HG03108 (cell line): ENCODE data around the gene CLK3.
A peak's percentile ranks its signal among the peaks of the same experiment; 100 is the strongest.
"Not testable (repeated sequence)": the region's sequence is repeated elsewhere in the genome, so short reads cannot be mapped to it uniquely, and the experiment has no call there.

Experiments
- ATAC-seq: cut with Tn5 transposase; IDR thresholded peaks from one replicate; pipeline ENCODE4 v1.9.1; 2021; ENCODE audit warnings: moderate library complexity; ENCODE audit not compliant: unreplicated experiment

Gene CLK3

GRCh38 chr15:74615508-74616365, at the start of gene CLK3:
Gene CLK3 (plus strand): TSS chr15:74615836. CDS start chr15:74619197, 3,361 bp downstream.
- ATAC-seq: peak; percentile 78

DNA sequence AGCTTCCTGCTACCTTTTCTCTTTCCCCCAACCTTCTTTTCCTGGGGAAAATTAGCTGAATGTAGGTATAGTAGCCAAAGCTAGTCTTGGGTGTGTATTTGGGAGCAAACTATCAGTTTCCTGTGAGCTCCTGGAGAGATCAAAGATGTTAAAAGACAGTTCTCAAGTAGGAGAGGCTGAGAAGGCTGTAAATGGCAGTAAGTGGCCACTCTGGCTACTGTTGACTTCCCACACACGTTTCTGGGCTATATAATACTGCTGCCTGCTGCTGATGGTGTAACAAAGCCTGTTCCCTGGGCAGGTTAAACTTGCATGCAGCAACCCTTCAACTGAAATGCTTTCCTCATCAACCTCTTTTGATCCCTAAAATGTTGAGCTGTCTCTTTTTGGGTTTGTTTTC, 47.0 kb upstream of the CLK3 start:
- no peak for ATAC-seq

- no peak for ATAC-seq
Observed at GRCh38 chr15:74569731-74570070, 45.9 kb upstream of the CLK3 start.

DNA sequence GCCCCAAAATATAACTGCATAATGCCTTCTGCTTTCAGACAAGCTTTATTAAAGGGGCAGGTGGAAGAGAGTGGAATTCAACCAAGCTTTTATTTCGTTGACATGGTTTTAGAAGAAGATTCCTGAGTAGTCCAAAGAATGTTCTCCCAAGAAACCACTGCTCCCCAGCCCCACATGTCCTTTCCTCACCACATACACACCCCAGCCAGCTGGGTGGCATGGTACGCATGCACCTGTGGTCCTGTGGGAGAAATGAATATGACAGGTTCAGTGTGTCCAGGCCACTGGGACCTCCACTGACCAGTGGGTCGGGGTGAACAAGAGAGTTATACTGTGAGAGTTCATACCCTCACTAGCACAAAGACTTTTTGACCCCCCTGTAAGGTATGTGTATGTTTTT, 44.4 kb upstream of the CLK3 start:
- ATAC-seq: no peak

GRCh38 chr15:74573987-74574386, 41.6 kb upstream of the CLK3 start:
- no peak for ATAC-seq

DNA sequence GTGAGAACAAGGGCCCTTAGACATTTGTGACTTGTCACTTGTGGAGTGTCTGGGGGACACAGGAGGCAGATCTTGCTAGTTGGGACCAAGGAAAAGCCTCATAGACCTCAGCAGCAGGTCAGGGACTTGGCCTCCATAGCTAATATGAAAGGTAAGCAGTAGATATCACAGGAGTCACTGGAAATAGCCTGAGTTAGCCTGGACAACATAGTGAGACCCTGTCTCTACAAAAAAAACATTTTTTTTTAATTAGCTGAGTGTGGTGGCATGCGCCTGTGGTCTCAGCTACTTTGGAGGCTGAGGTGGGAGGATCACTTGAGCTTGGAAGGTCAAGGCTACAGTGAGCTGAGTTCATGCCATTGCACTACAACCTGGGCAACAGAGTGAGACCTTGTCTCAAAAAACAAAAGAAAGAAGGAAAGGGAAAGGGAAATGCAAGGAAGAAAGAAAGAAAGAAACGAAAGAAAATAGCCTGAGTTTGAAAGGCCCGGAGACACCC, 37.1 kb upstream of the CLK3 start:
- no peak for ATAC-seq

DNA sequence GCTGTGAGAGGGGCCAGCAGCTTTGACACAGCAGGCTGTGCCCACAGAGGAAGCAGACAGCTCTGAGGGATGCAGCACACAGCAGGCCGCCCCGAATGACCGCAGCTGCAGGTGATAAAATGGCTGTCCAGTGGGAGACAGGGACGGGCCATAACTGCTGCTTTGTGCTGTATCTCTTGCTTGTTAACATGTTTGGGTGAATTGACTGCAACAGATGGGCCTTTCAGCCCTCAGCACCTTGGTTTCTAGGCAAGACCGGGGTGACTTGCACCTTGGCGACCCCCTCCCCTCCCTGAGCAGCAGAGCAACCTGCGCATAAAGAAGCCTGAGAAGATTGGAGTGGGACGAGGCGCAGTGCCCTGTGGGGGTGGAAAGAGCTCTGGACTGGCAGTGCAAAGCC, 36.6 kb upstream of the CLK3 start:
- ATAC-seq: no peak

DNA sequence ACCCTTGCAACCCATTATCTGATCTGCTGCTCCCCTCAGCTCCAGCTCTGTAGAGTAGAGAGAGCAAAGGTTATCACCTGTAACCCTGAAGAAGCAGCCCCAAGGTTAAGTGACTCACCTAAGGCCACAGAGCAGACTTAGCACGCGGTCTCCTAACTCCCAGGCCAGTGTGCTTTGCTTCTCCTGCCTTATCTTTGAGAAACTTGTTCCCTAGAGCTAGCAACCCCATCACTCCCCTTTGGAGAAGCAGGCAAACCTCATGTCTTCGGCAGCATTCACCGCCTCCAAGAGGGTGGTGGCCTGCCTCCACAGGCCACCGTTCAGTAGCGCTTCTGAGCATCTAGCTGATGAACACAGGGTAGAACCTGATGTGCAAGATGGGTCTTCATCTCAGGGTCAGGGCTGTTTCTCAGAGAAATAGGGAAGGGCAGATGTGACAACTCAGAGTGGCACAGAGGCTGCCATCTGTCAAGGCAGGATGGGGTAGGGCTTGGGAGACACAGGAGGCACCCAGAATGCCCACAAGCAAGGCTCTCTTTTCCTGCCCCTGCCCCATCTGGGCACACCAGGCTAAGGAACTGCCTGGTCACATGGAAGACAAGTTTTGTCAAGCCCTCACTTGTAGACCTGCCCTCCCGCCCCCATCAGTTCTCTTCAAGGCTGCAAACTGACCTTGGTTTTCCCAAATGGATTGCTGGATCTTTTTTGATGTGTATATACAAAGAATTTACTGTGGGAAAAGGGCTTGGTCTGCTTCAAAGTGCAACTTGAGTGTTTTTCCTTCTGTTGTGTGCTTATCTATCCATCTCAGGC, 34.9 kb upstream of the CLK3 start:
- no peak for ATAC-seq

- no peak for ATAC-seq
Observed at GRCh38 chr15:74584204-74584603, 31.4 kb upstream of the CLK3 start.

DNA sequence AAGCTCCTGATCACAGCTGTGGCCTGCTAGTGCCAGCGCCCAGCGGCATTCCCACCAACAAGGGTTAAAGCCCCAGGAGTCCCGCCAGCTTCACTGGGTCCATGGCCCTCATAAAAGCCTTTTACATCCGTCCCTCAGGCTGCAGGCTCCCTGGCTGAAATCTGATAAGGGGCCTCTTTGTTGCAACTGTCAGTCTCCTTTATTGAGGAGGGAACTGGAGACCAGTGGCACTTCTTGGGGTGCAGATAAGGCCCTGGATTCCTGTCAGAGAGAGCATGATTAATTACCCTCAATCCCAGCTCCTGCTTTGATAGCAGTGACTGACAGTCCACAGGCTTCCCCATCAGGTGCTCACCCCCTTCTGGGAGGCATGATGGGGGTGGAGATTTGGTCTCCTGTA, 30.9 kb upstream of the CLK3 start:
- no peak for ATAC-seq

DNA sequence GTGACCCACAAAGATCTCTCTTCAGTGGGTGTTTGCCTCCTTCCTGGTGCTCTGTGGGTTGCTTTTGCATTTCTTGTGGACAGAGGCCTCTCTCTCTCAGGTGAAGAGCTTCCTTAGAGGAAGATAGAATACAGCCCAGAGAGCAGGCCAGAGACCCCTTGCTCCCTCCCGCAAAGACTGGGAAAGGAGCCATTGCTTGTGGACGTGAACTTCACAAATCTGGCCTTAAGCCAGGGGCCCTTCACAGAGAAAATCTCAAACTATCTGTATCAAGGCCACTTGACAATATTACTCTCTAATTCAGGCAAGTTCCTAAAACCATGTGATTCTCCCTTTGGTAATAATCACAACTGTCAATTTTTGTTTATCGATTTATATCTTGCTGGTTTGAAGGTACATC, 30.4 kb upstream of the CLK3 start:
- no peak for ATAC-seq

GRCh38 chr15:74585857-74586256, 29.8 kb upstream of the CLK3 start:
- ATAC-seq: no peak

DNA sequence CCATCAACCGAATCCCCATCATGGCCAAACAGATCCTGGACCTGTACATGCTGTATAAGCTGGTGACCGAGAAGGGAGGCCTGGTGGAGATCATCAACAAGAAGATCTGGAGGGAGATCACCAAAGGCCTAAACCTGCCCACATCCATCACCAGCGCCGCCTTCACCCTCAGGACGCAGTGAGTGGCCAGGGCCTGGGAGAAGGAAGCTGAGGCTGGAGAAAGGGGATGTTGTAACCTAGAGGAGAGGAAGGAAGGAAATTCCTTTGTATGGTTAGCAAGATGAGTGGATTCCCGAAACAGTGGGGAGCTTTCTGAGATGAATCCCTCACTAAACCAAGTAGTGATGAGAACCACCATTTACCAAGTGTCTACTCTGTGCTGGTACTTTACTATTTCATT, 25.8 kb upstream of the CLK3 start:
- ATAC-seq: no peak

DNA sequence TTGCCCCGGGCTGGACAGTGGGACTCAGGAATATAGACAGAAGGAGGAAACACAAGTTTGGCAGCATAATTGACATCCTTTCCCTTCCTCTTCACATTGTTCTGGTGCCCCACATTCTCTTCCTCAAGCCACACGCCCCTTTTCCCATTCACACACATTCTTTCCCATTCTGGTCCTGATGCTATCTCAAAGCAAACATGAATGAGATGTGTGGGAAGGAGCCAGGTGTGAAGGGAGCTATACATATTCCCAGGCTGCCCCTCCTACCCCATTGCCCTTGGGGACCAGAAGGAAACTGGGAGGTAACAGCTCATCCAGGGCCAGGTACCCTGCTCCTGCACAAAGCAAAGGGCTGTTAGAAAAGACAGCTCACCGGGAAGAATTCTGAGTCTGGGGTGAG, 23.4 kb upstream of the CLK3 start:
- no peak for ATAC-seq

- no peak for ATAC-seq
Observed at GRCh38 chr15:74593122-74593521, 22.5 kb upstream of the CLK3 start.

DNA sequence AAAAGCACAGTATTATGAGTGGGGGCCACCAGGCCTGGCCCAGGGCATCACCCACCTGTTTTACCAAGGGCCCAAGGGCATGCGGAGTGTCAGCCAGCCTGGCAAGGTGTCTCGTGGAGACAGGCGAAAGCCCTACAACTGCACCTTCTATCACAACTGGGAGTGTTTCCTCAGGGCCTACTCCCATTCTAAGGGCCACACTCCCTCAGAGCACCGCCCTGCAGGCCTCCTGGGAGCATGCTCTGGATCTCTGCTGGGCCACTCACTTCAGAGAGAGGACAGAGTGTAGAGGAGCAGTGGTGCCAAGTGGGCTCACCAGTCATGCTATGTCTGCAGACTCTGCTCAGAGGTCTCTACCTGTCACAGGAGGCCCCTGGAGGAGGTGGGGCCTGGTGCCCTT, 21.2 kb upstream of the CLK3 start:
- no peak for ATAC-seq

DNA sequence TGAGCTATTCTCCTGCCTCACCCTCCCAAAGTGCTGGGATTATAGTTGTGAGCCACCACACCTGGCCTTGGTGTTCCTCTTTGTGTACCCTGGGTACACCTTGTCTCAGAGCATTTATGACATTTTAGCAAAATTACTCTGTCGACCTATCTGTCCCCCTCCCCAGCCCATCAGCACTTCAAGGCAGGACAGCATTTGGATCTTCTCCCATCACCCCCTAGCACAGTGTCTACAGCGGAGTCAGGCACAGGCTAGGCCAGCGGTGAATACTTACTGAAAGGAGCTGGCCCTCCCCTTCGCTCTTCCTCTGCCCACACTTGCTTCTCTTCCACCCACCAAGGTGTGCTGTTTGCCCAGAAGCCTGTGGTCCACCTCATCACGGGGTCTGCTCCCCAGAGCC, 20.4 kb upstream of the CLK3 start:
- ATAC-seq: no peak

GRCh38 chr15:74596736-74597135, 18.9 kb upstream of the CLK3 start:
- ATAC-seq: not testable (repeated sequence)

DNA sequence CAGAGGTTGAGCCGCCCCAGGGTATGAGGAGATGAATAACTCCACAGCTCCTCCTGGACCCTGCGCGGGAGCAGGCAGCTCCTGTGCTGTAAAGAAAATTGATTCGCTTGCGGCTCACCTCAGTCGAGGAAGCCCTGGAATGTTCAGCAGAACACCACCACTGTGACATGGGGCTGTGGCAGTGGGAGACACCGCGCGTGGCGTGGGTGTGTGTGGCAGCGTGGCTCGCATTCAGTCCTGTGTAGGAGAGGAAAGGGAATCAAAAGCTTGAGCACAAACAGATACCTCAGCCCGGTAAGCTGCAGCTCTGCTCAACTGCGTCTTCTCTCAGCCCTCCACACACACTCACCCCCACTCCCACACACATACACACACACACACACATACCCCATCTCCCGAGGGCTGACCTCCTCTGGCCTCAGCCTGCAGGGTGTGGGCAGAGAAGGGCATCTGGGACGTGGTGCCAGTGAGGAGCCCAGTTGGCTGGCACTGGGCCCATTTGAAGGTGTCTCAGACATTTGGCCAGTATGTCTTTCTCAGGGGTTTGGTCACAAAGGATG, 18.4 kb upstream of the CLK3 start:
- not testable (repeated sequence) for ATAC-seq

GRCh38 chr15:74598126-74598842, 17.4 kb upstream of the CLK3 start:
- peak; percentile 90 for ATAC-seq

DNA sequence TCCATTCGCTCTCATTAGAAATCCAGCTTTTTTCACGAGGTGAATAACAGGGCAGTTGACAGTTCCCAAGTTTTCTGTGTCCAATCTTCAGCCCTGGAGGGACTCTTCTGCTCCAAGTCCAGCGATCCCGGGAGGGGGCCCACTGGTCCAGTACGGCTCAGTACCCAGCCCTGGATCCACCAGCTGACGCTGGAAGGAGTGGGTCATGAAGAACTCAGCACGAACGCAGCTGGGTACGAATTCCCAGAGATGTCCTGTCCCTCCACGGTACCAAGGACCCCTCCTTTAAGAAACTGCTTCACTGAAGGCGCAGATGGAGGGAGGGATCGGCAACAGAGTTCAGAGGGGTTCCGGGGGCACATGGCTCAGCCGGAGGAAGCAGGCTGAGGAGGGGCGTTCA, 16.5 kb upstream of the CLK3 start:
- ATAC-seq: no peak
